Measurements from ENCODE around the gene ABCC11. TPM values are rescaled to one million over a fixed set of nuclear protein-coding genes. Genes with fewer than 3 reads are reported as not detected.

ABCC11 gene
- under 1 TPM; 0.27 to 0.92 (median 0.29) TPM for total RNA-seq

DNA sequence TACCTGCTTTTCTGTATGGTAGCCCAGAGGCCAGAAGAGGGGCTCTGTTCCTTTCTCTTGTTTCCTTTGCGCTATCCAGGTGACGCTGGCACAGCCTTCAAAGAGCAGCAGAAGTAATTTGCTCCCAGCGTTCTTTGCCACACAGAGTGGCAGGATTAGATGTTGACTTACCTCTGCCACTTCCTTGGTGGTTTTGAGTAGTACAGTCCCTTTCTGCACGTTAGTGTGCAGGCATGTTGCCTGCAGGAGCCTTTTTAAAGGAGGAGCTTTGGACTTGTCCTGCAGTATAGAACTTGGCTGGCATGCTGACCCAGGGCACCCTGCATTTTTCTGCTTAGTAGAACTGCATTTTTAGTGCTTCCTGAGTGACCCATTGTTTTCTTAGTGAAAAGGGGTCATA lies at the start of gene ABCC11:
Gene ABCC11, minus strand, starts transcription at position 229 of the 400 bp plus-strand sequence. CDS start 15,618 bp downstream, outside the sequence.
- in situ Hi-C loops (cut with MboI; ENCODE audit: low pct_unique_long_range_greater_than_20kb in 2 of 9, low sequenced_read_pairs in 9 of 9, unreplicated experiment in 9 of 9): loop anchor here in 3 of 9 experiments (25.0 kb wide), 2 partner anchors 365 to 390 kb away; partner anchors contain the start of gene N4BP1 (in 1 of the 3)
- Histone ChIP-seq H3K27ac (no peak within 1 kb of the TSS), H3K4me3 (no peak within 1 kb of the TSS), H3K4me1 (replicated peaks in 1 of 2) (peaks cover 12 to 13% of the 10 kb centered on the region in 2 donors)
- WGBS, 10 experiments: 20 to 67% (median 45%) methylated on average over 1 to 4 of the region's 4 CpGs; no CpG with 5 or more reads in 4 of the 10 experiments
- ATAC-seq (replicated peaks in 6 of 8): no peak

- Histone ChIP-seq H3K27ac (no peak overlapping the region), H3K4me3 (no peak overlapping the region), H3K4me1 (replicated peaks in 1 of 2) (peaks cover 14 to 15% of the 10 kb centered on the region in 2 donors)
- in situ Hi-C loops (cut with MboI; ENCODE audit: low pct_unique_long_range_greater_than_20kb in 2 of 9, low sequenced_read_pairs in 9 of 9, unreplicated experiment in 9 of 9): loop anchor here in 1 of 9 experiments (25.0 kb wide), 1 partner anchor 92 kb away; the partner anchor contains the start of gene SIAH1
- no peak for ATAC-seq (replicated peaks in 6 of 8)
- WGBS, 10 experiments: 57 to 100% (median 100%) methylated on average over 1 of the region's 1 CpG; no CpG with 5 or more reads in 1 of the 10 experiments
These were observed 48.3 kb upstream of the ABCC11 start for GRCh38 chr16:48295488-48296281.

DNA sequence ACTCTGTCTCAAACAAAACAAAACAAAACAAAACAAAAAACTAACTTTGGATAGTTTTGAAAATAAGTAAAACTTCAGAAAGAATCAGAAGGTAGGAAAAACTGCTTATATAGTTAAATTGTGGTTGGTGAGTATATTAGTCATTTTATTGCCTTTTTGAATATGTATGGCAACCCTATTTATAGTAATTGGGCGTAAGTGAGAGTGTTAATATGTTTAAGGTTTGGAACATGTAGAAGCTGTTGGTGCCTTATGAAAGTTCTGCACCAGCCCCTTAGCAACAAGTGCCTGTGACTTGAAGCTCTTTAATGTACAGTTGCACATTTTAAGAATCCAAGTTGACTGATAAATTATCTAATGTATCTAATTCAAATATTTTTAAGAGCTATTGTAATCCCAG lies 47.4 kb upstream of the ABCC11 start:
- WGBS, 10 experiments: 0 to 100% (median 53%) methylated on average over 1 of the region's 1 CpG; no CpG with 5 or more reads in 4 of the 10 experiments
- H3K27ac ChIP-seq: no peak overlapping the region
- no peak overlapping the region for H3K4me3 ChIP-seq
- H3K4me1 ChIP-seq (replicated peaks in 1 of 2): peaks cover 4 to 5% of the 10 kb centered on the region in 2 donors
- in situ Hi-C loops (cut with MboI; ENCODE audit: low pct_unique_long_range_greater_than_20kb in 2 of 9, low sequenced_read_pairs in 9 of 9, unreplicated experiment in 9 of 9): loop anchor here in 1 of 9 experiments (25.0 kb wide), 1 partner anchor 93 kb away; the partner anchor contains the start of gene SIAH1
- peak in 3 of 8 experiments; percentile 41 to 72 (median 62) for ATAC-seq (replicated peaks in 6 of 8)

- WGBS, 10 experiments: 71 to 100% (median 93%) methylated on average over 1 to 2 of the region's 2 CpGs
- Histone ChIP-seq H3K27ac (no peak overlapping the region), H3K4me1 (replicated peaks in 1 of 2) (no peaks in the 10 kb centered on the region), H3K4me3 (no peak overlapping the region)
- in situ Hi-C loops (cut with MboI; ENCODE audit: low pct_unique_long_range_greater_than_20kb in 2 of 9, low sequenced_read_pairs in 9 of 9, unreplicated experiment in 9 of 9): loop anchor here in 1 of 9 experiments (25.0 kb wide), 1 partner anchor 95 kb away; the partner anchor contains the start of gene SIAH1
- peak in 1 of 8 experiments; percentile 55 for ATAC-seq (replicated peaks in 6 of 8)
These were observed 45.1 kb upstream of the ABCC11 start for GRCh38 chr16:48292452-48292851.

DNA sequence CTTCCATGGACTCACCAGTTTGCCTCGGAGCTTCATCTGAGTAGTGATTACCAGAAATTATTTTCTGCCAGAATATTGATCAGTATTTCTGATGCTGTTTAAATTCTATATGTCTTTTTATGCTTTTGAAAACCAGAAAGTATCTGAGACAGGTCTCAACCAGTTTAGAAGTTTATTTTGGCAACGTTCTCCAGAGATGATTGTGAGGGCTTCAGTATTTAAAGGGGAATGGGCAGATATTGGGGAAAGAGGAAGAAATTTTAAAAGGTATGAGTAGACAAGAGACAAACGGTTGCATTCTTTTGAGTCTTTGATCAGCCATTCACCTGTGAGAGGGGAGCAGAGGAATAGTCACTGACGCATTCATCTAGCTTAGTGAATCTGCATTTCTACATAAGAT lies 44.4 kb upstream of the ABCC11 start:
- Histone ChIP-seq H3K27ac (no peak overlapping the region), H3K4me1 (replicated peaks in 1 of 2) (no peaks in the 10 kb centered on the region), H3K4me3 (no peak overlapping the region)
- 72 to 100% (median 90%) methylated on average over 2 to 4 of the region's 4 CpGs for WGBS, 10 experiments
- in situ Hi-C loops (cut with MboI; ENCODE audit: low pct_unique_long_range_greater_than_20kb in 2 of 9, low sequenced_read_pairs in 9 of 9, unreplicated experiment in 9 of 9): loop anchor here in 1 of 9 experiments (25.0 kb wide), 1 partner anchor 96 kb away; the partner anchor contains the start of gene SIAH1
- ATAC-seq (replicated peaks in 6 of 8): no peak

DNA sequence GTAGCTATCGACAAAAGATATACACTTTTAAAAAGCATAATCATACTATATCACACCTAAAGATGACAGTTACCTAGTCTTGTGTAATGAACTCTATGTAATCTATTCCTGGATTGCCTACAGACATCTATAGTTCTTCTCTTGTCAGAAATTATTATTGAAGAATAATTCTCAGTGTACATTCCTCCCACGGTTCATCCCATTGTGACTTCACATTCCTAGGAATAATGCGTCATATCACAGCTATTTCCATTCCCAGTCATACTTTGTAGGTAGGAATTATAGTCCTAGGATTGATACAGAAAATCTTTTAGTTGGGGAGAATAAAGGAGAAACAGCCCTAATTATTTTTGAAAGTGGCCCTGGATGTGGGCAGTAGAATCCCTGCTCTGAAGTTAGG lies 44.0 kb upstream of the ABCC11 start:
- H3K27ac ChIP-seq: no peak overlapping the region
- no peaks in the 10 kb centered on the region for H3K4me1 ChIP-seq (replicated peaks in 1 of 2)
- H3K4me3 ChIP-seq: no peak overlapping the region
- in situ Hi-C loops (cut with MboI; ENCODE audit: low pct_unique_long_range_greater_than_20kb in 2 of 9, low sequenced_read_pairs in 9 of 9, unreplicated experiment in 9 of 9): loop anchor here in 1 of 9 experiments (25.0 kb wide), 1 partner anchor 96 kb away; the partner anchor contains the start of gene SIAH1
- 87 to 100% (median 98%) methylated on average over 1 to 3 of the region's 3 CpGs for WGBS, 10 experiments
- no peak for ATAC-seq (replicated peaks in 6 of 8)

DNA sequence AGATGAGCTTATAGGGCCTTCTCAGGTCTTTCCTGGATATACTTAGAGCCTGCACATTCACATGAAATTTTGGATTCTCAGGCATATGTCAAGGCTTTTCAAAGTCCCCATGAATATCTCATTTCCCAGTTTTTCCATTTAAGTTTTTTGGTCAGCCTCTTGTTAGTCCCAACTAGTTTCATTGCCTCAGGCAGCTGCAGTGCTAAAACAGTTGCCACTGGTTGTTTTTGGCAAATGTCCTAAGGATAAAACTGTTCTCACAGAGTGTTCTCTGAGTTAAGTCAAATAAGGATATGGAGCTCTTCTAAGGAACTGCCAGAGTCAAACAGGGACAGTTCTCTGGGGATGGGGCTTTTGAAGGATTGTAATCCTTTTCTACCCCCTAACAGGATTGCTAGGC lies 39.9 kb upstream of the ABCC11 start:
- in situ Hi-C loops (cut with MboI; ENCODE audit: low pct_unique_long_range_greater_than_20kb in 2 of 9, low sequenced_read_pairs in 9 of 9, unreplicated experiment in 9 of 9): loop anchor here in 1 of 9 experiments (25.0 kb wide), 1 partner anchor 100 kb away; the partner anchor contains the start of gene SIAH1
- no peak for ATAC-seq (replicated peaks in 6 of 8)
- no peak overlapping the region for H3K27ac ChIP-seq
- no peaks in the 10 kb centered on the region for H3K4me1 ChIP-seq (replicated peaks in 1 of 2)
- H3K4me3 ChIP-seq: no peak overlapping the region

- Histone ChIP-seq H3K4me1 (replicated peaks in 1 of 2) (no peaks in the 10 kb centered on the region), H3K4me3 (no peak overlapping the region), H3K27ac (no peak overlapping the region)
- 97 to 100% (median 100%) methylated on average over 1 to 4 of the region's 4 CpGs for WGBS, 10 experiments
- no peak for ATAC-seq (replicated peaks in 6 of 8)
- in situ Hi-C loops (cut with MboI; ENCODE audit: low pct_unique_long_range_greater_than_20kb in 2 of 9, low sequenced_read_pairs in 9 of 9, unreplicated experiment in 9 of 9): loop anchor here in 1 of 9 experiments (25.0 kb wide), 1 partner anchor 102 kb away; the partner anchor contains the start of gene SIAH1
These were observed 37.6 kb upstream of the ABCC11 start for GRCh38 chr16:48284772-48285409.

DNA sequence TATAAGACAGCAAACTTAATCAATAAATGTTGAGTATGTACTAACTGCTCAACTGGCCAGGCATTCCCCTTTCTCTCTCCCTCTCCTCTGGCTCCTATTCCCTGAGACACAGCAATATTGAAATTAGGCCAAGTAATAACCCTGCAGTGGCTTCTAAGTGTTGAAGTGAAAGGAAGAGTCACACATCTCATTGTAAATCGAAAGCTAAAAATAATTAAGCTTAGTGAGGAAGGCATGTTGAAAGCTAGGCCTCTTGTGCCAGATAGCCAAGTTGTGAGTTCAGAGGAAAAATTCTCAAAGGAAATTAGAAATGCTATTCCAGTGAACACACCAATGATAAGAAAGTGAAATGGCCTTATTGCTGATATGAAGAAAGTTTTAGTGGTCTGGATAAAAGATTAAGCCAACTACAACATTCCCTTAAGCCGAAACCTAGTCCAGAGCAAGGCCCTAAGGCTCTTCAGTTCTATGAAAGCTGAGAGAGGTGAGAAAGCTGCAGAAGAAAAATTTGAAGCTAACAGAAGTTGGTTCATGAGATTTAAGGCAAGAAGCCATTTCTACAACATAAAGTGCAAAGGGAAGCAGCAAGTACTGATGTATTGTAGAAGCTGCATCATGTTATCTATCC lies 35.4 kb upstream of the ABCC11 start:
- H3K4me1 ChIP-seq (replicated peaks in 1 of 2): no peaks in the 10 kb centered on the region
- no peak overlapping the region for H3K4me3 ChIP-seq
- no peak for ATAC-seq (replicated peaks in 6 of 8)
- 63 to 100% (median 86%) methylated on average over 1 to 2 of the region's 2 CpGs; no CpG with 5 or more reads in 1 of the 10 experiments for WGBS, 10 experiments
- in situ Hi-C loops (cut with MboI; ENCODE audit: low pct_unique_long_range_greater_than_20kb in 2 of 9, low sequenced_read_pairs in 9 of 9, unreplicated experiment in 9 of 9): loop anchor here in 1 of 9 experiments (25.0 kb wide), 1 partner anchor 105 kb away; the partner anchor contains the start of gene SIAH1
- H3K27ac ChIP-seq: no peak overlapping the region

DNA sequence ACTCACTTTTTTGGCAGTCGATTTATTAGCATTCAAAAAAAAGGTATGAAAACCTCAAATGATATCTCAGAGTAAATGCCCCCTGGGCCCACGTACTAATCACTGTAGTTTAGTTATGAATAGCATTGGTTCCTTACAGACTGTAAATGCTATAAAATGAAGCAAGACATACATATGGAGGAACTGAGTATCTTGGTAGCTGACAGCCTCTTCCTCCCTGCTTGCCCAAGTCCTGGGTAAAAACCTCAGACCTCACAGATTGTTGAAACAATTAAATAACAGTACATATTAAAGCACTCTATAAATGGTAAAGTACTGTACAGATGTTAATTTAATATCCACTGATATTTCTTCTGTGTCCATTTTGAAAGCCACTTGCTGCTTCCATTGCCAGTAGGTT lies 33.2 kb upstream of the ABCC11 start:
- Histone ChIP-seq H3K27ac (no peak overlapping the region), H3K4me1 (replicated peaks in 1 of 2) (peaks cover 5 to 10% of the 10 kb centered on the region in 2 donors), H3K4me3 (no peak overlapping the region)
- in situ Hi-C loops (cut with MboI; ENCODE audit: low pct_unique_long_range_greater_than_20kb in 2 of 9, low sequenced_read_pairs in 9 of 9, unreplicated experiment in 9 of 9): loop anchor here in 1 of 9 experiments (25.0 kb wide), 1 partner anchor 107 kb away; the partner anchor contains the start of gene SIAH1
- no peak for ATAC-seq (replicated peaks in 6 of 8)
- WGBS, 10 experiments: 80 to 100% (median 100%) methylated on average over 1 to 2 of the region's 2 CpGs; no CpG with 5 or more reads in 1 of the 10 experiments

GRCh38 chr16:48279199-48279598 lies 31.9 kb upstream of the ABCC11 start:
- H3K27ac ChIP-seq: no peak overlapping the region
- H3K4me1 ChIP-seq (replicated peaks in 1 of 2): peaks cover 7 to 11% of the 10 kb centered on the region in 2 donors
- ATAC-seq (replicated peaks in 6 of 8): no peak
- 60 to 100% (median 77%) methylated on average over 1 of the region's 2 CpGs; no CpG with 5 or more reads in 4 of the 10 experiments for WGBS, 10 experiments
- H3K4me3 ChIP-seq: no peak overlapping the region
- in situ Hi-C loops (cut with MboI; ENCODE audit: low pct_unique_long_range_greater_than_20kb in 2 of 9, low sequenced_read_pairs in 9 of 9, unreplicated experiment in 9 of 9): loop anchor here in 1 of 9 experiments (25.0 kb wide), 1 partner anchor 108 kb away; the partner anchor contains the start of gene SIAH1

- Histone ChIP-seq H3K4me3 (no peak overlapping the region), H3K4me1 (replicated peaks in 1 of 2) (peaks cover 7 to 11% of the 10 kb centered on the region in 2 donors), H3K27ac (no peak overlapping the region)
- WGBS, 10 experiments: 90 to 100% (median 99%) methylated on average over 1 to 5 of the region's 5 CpGs; no CpG with 5 or more reads in 2 of the 10 experiments
- ATAC-seq (replicated peaks in 6 of 8): no peak
- in situ Hi-C loops (cut with MboI; ENCODE audit: low pct_unique_long_range_greater_than_20kb in 2 of 9, low sequenced_read_pairs in 9 of 9, unreplicated experiment in 9 of 9): loop anchor here in 1 of 9 experiments (25.0 kb wide), 1 partner anchor 110 kb away; the partner anchor contains the start of gene SIAH1
These were observed 29.8 kb upstream of the ABCC11 start for GRCh38 chr16:48277158-48277557.

Measured in motor neuron (in vitro differentiated cells).